ENCODE measurements around the gene C8B. TPM values are rescaled to one million over a fixed set of nuclear protein-coding genes. Genes with fewer than 3 reads are reported as not detected.

The C8B gene
- total RNA-seq, 1 experiment from 2014 or later, result not detected

GRCh38 chr1:56905667-56906066, 60.1 kb downstream of the C8B start:
- no peak for DNase-seq (ENCODE audit: extremely low read depth, low read depth)

- DNase-seq (ENCODE audit: extremely low read depth, low read depth), result no peak
Measured at GRCh38 chr1:56904663-56905397, 61.0 kb downstream of the C8B start.

GRCh38 chr1:56903778-56904177, 62.0 kb downstream of the C8B start:
- no peak for DNase-seq (ENCODE audit: extremely low read depth, low read depth)

GRCh38 chr1:56901716-56902115, 64.1 kb downstream of the C8B start:
- DNase-seq (ENCODE audit: extremely low read depth, low read depth), result no peak

GRCh38 chr1:56898879-56899278, 66.9 kb downstream of the C8B start:
- DNase-seq (ENCODE audit: extremely low read depth, low read depth), result no peak

- no peak for DNase-seq (ENCODE audit: extremely low read depth, low read depth)
Measured at GRCh38 chr1:56898005-56898373, 67.8 kb downstream of the C8B start.

GRCh38 chr1:56897150-56898004, 68.4 kb downstream of the C8B start:
- DNase-seq (ENCODE audit: extremely low read depth, low read depth), result no peak

GRCh38 chr1:56894014-56894413, 71.8 kb downstream of the C8B start:
- no peak for DNase-seq (ENCODE audit: extremely low read depth, low read depth)

GRCh38 chr1:56890229-56890628, 75.6 kb downstream of the C8B start:
- no peak for DNase-seq (ENCODE audit: extremely low read depth, low read depth)

GRCh38 chr1:56881417-56881816, 84.4 kb downstream of the C8B start:
- DNase-seq (ENCODE audit: extremely low read depth, low read depth), result no peak

- DNase-seq (ENCODE audit: extremely low read depth, low read depth), result no peak
Measured at GRCh38 chr1:56880774-56881173, 85.0 kb downstream of the C8B start.

Other genes with a start within 250 kb of the C8B start
- gene FYB2, start 146.6 kb downstream of the C8B start, total RNA-seq (2014; rRNA removed; shearing (Covaris generic)), result not detected in 2 replicates
- gene C8A, start 111.2 kb downstream of the C8B start, total RNA-seq (2014; rRNA removed; shearing (Covaris generic)), result not detected in 2 replicates

Measured in NCI-H460 (cell line).